ENCODE results near the gene ZNF500.
A peak's percentile ranks its signal among the peaks of the same experiment; 100 is the strongest.

Gene ZNF500

DNA sequence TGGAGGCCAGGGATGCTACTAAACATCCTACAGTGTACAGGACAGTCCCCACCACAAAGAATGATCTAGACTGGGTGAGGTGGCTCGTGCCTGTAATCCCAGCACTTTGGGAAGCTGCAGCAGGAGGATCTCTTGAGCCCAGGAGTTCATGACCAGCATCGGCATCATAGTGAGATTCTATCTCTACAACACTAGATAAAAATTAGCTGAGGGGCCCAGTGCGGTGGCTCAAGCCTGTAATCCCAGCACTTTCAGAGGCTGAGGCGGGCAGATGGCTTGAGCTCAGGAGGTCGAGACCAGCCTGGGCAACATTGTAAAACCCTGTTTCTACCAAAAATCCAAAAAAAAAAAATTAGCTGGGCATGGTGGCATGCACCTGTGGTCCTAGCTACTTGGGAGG is 5.4 kb upstream of the ZNF500 start:
- DNase-seq (ENCODE audit: low spot score) = no peak

DNA sequence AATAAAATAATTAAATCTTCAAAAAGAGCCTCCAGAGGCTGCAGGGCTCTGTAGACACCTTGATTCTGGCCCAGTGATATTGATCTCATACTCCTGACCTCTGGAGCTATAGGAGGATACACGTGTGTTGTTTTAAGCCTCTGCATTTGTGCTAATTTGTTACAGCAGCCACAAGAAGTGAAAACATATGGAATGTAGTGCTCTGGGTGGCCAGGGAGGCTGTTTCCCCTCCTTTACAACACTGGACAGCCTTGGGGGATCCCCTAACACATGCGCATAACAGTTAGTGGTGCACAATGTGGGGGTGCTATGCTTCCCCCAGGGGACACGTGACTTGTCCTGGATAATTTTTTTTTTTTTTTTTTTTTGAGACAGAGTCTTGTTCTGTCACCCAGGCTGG is 4.7 kb upstream of the ZNF500 start:
- peak; percentile 76 for DNase-seq (ENCODE audit: low spot score)

- no peak for DNase-seq (ENCODE audit: low spot score)
Measured at GRCh38 chr16:4769306-4769638, 2.3 kb upstream of the ZNF500 start.

DNA sequence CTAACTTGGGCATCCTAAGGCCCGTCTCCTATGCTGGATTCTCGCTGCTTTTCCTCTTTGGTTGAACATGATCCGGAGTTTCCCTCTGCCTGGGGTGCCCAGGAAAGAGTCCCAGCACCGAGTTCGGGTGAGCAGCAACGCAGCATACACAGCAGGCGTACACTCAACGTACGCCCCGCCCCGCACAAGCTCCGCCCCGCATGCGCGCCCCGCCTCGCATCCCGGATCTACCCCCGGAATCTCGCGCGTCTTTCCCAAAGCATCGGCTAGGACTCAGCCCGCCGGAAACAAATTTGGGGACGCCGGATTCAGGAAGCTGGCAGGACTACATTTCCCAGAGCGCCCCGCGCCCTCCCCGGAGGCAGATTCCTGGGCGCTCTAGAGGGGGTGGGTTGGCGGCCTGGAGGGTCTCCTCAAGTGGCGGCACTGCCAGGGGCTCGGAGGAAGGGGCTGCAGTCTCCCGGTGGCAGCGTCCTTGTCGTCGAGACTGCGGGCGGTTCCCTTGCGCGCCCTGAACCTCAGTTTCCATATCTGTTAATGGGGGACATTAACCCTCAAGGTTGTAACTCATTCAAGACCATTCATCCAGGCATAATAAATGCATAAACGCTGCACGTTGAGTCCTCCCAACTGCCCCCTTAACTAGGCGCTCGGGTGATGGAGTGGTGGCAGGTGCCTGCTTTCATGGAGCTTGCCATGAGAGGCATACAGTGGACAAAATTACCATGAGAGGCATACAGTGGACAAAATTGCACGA is 1.8 kb upstream of the ZNF500 start:
- peak; percentile 97 for DNase-seq (ENCODE audit: low spot score)

DNA sequence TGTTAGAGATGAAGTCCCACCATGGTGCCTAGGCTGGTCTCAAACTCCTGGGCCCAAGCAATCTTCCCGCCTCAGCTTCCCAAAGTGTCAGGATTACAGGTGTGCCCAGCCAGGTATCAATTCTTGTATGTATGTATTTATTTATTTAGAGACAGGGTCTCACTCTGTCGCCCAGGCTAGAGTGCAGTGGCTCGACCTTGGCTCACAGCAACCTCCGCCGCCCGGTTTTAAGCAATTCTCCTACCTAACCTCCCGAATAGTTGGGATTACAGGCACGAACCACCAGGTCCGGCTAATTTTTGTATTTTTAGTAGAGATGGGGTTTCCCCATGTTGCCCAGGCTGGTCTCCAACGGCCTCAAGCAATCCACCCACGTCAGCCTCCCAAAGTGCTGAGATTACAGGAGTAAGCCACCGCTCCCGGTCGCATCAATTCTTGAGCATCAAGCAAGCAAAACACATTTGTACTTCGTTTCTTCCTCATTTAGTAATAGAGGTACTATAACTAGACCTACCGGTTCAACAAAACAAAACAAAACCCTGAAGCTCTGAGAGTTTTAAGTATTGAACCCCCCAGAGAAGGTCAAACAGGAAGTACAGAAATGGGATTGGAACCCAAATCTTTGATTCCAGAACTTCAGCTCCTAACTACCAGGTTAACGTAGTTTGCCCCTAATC is 1.0 kb upstream of the ZNF500 start:
- DNase-seq (ENCODE audit: low spot score) = no peak

- DNase-seq (ENCODE audit: low spot score) = no peak
Measured at GRCh38 chr16:4765511-4766474, 1.2 kb downstream of the ZNF500 start.

DNA sequence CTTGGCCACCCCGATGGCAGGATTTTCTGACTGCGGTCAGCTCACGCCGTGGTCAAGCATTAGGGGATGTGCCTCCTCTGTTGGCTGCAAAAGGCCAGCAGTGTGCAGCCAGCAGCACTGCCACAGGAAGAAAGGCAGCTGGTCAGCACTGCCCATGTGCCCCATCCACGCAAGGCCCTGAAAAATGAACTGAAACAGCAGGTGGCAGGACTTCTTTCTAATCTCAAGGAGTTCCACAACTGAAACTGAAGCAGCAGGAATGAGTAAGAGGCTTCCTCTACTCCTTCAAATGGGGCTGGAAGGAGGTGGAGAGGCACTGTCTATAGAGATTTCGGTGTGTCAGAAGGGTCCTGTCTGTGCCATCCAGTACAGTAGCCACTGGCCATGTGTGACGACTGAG is 3.2 kb downstream of the ZNF500 start:
- no peak for DNase-seq (ENCODE audit: low spot score)

- DNase-seq (ENCODE audit: low spot score) = no peak
Measured at GRCh38 chr16:4762205-4762604, 4.8 kb downstream of the ZNF500 start.

DNA sequence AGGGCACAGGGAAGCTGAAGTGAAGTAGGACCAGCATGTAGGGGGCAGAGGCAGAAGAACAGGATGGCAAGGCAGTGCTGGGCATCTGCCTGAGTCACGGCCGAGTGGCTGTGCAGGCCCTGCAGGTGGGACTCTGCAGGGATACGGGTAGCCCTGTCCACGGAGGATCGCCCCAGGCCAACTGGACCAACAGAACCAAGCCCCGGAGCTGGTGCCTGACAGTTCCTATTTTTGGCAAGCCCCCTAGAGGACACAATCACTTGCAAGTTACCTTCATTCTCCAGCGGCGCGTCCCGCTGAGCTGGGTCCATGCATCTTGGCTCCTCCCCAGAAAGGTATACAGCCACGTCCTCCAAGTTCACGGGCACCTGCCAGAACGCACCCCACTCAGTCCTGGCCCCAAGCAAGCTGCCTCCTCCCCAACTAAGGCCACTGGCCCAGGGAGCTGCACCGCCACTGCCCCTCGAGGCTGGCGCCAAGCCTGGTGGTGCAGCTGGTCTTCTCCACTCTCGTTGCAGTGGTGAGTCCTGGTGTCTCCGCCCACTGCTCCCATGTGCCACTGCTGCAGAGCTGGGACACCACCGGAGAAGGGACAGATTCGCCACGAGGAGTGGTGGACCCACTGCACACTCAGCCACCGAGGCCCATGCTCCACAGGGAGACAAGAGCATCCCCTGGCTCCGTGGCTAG is 6.6 kb downstream of the ZNF500 start:
- DNase-seq (ENCODE audit: low spot score) = no peak

DNA sequence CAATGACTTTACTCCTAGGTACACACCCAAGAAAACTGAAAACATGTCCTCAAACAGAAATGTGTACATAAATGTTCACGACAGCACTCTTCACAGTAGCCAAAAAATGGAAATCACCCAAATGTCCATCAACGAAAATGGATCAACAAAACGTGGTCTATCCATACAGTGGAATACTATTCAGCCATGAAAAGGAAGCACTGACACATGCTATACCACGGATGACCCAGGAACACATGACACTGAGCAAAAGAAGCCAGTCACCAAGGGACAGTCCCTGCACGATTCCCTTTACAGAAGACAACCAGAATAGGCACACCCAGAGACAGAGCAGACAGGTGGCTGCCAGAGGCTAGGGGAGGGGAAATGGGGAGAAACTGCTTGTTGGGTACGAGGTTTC is 11.3 kb downstream of the ZNF500 start:
- DNase-seq (ENCODE audit: low spot score) = no peak

- no peak for DNase-seq (ENCODE audit: low spot score)
Measured at GRCh38 chr16:4754865-4755264, 12.1 kb downstream of the ZNF500 start.

DNA sequence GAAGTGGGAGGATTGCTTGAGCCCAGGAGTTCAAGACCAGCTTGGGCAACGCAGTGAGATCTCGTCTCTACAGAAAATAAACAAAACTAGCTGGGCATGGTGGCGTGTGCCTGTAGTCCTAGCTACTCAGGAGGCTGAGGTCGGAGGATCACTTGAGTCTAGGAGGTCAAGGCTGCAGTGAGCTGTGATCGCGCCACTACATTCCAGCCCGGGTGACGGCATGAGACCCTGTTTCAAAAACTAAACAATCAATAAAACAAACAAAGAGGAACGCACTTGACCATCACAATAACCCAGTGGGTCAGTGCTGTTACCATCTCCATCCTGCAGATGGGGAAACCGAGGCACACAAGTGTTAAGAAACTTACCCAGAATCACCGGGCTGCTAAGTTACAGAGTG is 13.7 kb downstream of the ZNF500 start:
- DNase-seq (ENCODE audit: low spot score) = no peak

DNA sequence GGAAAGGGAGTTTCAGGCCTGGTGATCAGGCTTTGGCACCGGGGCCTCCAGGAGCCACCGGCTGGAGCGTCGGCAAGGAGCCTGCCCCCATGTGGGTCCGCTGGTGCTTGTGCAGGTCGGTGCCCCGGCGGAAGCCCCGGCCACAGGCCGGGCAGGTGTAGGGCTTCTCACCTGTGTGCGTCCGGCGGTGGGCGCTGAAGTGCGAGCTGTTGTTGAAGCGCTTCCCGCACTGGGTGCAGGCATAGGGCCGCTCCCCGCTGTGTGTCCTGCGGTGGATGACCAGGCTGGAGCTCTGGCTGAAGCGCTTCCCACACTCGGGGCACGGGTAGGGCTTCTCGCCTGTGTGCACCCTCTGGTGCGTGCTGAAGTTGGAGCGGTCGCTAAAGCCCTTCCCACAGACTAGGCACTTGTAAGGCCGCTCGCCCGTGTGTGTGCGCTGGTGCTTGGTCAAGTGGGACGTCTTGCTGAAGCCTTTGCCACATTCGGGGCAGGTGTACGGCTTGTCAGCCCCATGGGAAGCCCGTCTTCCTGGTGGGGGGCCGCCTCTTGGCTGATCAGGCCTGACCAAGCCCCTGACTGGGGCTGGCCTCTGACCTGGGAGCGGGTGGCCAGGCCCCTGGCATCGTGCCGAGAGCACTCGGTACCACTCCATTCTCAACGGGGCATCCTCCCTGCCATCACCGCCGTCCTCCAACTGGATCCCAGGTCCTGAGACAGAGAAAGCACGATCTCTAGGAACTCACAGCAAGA is 14.4 kb downstream of the ZNF500 start:
- DNase-seq (ENCODE audit: low spot score) = no peak

GRCh38 chr16:4750896-4751295 is 16.1 kb downstream of the ZNF500 start:
- DNase-seq (ENCODE audit: low spot score) = no peak

DNA sequence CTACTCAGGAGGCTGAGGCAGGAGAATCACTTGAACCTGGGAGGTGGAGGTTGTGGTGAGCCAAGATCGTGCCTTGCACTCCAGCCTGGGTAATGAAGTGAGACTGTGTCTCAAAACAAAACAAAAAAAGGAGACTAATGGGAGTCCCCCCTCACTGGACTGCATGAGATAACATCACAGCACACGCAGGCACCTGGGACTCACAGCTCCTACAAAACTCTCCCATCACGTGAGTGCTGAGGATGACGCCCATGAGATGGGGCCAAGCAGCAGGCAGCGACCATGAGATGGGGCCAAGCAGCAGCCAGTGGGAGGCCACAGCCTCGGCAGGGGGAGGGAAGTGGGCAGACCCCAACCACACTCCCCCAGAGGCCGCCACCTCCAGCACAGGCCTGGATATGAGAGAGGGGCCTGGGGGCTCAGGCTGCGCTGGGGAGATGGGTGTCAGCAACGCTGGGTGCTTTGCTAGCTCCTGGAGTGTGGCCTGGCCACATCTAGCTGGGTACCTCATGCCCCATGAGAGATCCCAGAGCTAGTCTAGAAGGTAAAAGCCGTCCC is 17.2 kb downstream of the ZNF500 start:
- no peak for DNase-seq (ENCODE audit: low spot score)

DNA sequence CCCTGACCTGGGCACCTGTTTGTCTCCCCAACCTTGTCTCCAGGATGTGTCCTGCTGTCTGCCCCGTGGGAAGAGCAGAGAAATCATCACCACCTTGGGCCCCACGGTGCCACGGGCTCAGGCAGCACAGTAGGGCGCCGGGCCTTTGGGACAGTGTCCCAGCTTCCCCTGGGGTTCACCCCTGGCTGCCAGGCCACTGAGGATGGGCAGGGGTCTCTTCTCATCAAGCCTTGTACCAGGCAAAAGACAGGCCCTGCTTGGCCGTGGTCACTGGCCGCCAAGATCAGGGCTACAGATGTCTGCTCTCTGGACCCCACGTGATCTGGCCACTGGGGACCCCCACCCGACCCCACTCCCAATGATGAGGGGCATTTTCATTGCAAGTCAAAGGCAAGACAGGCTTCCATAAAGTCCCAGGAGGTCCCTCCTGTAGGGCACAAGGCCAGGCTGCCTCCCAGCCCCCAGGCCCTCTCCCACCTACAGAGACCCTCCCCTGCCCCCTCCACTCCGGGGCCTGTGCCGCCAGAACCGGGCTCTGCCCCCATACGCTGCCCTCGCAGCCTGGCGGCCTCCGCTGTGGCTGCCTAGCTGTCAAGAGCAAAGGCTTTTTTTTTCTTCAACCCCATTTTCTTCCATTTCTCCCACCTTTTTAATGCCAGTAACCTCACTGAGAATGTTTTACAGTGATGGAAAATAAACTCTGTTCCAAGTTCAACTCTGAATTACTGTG is 18.1 kb downstream of the ZNF500 start:
- DNase-seq (ENCODE audit: low spot score) = no peak

DNA sequence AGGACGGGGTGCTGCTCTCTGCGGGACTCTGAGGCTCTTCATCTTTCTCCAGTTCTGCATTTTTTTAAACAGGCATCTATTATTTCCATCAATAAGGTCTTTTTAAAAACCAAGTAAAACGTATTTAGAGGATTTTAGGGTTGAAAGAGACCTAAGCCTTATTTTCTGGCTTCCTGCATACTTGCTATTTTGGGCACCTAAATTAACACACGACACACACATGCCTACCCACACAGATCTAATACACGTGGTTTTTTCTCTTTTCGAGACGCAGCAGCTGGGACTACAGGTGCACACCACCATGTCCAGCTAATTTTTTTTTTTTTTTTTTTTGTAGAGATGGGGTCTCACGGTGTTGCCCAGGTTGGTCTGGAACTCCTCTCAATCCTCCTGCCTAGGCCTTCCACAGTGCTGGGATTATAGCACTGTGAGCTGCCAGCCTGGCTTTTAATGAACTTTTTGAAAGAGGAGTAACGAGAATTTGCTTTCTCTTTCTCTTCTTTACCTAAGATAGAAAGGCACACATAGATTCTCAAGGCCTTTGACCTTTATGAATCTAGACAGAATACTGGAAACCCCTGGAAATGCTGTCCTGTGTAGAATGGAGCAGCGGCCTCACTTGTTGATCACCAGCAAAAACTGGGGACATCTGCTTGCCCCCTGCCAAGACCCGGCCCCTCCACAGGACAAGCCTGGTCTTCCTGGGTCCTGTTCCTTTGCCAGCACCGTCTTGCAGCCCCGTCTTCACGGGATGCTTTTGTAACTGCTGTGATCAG is 18.9 kb downstream of the ZNF500 start:
- DNase-seq (ENCODE audit: low spot score) = no peak

- no peak for DNase-seq (ENCODE audit: low spot score)
Measured at GRCh38 chr16:4746991-4747574, 19.9 kb downstream of the ZNF500 start.

DNA sequence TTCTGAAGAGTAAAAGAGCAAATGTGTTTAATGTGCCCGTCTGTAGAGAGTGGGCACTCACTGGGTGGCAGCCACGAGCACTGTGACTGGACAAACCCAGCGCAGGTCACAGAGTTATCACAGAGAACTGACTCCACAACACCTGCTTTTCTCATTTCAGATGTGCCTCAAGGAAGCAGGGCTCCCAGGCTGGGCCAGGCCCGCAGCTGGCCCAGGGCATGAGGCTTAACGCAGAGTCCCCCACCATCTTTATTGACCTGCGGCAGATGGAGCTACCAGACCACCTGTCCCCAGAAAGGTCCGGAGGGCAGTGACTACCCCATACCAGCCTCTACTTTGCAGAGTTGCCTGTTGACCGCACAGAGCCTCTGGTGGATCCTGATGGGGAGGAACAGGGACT is 20.7 kb downstream of the ZNF500 start:
- DNase-seq (ENCODE audit: low spot score) = no peak

Data from SK-N-DZ (cell line).